GM15510 (cell line): ENCODE data around the gene MED15.

Experiments used
- POLR2A ChIP-seq: IDR thresholded peaks from 3 replicates; pipeline ENCODE4 v1.6.1; 2011; ENCODE audit warnings: borderline replicate concordance; ENCODE audit not compliant: insufficient read length; ENCODE audit errors: extremely low read depth

Gene MED15

GRCh38 chr22:20605328-20605727 is 97.9 kb downstream of the MED15 start:
- TF ChIP-seq POLR2A, result no peak

DNA sequence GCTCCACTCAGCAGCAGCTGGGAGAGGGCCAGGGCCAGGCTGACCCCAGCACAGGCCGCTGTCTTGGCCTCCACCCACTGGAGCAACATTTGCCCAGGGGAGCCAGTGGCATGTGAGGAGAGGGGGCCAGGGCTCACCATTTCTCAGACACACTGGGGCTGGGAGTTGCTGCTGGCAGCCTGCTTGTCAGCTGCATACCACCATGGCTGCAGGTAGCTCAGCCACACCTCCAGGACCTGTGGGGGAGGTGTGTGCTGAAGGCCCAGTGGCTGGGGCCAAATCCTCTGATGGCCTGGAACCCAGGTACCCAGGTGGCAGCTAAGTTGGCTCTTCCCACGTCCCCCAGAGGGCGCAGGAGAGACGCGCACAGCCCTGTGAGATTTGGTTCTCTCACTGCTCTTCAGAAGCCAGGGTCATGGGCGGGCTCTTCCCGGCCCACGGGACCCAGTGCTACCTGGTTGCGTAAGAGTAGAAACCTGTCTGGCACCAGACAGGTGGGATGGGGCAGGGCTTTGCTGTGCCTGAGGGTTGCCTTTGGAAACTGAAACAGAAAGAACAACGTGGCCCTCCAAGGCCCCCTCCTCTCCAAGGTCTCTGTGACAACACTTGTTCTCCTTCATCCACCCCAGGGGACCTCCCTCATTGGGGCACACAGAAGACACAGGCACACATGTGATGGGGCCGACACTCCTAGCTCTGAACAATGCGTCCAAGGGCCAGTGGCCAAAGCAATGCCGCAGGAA is 98.8 kb downstream of the MED15 start:
- TF ChIP-seq POLR2A, result no peak

DNA sequence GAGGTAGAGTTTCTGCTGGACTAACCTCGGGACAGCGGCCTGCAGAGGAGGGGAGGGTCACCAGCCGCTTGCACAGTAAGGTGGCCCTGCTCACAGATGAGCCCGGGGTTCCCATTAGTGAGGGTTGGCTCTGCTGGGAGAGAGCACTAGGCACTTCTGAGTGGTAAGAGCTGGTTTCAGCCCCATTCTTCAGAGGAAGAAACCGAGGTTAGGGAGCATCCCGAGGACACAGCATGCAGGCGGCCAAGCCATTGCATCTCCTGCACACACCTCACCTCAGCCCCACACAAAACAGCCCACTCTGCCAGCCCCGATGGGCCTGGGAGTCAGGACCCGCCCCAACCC is 99.3 kb downstream of the MED15 start:
- no peak for TF ChIP-seq POLR2A

DNA sequence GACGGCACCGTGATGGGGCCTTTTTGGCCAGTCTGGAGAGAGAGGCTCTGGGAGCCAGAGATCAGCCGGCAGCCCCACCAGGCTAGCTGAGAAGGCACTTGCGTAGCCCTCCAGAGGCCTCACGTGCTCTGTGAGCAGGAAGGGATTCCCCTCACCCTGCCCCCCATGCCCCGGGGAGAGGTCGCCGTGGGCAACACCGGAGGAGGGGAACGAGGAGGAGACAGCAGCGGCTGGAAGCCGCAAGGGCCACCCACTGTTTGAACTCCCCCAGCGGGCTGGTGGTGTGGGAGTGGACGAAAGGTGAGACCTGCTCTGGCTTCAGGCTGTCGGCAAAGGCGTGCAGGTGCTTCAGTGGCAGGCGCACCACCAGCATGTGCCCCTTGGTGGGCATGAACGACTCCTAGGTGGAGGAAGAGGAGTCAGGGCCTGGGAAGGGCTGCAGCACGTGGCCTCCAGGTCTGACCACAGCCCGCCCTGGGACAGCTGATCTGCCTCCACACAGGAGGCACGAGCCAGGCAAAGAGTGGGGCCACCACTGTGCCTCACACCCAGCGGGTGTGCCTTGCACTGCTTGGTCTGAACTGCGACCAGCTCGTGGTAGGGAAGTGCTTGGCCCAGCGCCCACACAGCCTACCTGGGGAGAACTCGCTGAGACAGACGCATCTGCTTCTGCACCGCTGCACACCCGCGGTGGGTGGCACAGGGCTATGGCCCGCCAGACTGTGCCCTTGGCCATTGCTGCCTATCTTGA is 99.9 kb downstream of the MED15 start:
- TF ChIP-seq POLR2A, result no peak

- TF ChIP-seq POLR2A, result no peak
These were observed 102.9 kb downstream of the MED15 start for GRCh38 chr22:20610243-20610686.

DNA sequence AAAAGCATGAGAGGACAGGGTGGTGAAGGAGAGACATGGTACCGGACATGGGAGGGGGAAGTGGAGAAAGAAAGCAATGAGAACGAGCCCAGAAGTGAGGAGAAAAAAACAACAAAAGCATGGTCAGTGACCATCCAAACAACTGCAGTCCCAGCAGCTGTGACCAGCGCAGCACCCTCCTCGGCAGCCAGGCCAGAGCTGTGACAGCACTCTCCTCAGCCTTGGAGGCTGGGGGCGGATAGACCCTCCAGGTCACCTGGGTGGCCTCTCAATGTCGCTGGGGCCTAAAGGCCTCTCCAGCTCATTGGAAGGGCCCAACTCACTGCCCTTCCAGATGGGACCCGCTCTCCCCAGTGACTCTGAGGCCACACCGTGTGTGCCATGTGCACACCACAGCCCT is 103.3 kb downstream of the MED15 start:
- TF ChIP-seq POLR2A, result no peak

DNA sequence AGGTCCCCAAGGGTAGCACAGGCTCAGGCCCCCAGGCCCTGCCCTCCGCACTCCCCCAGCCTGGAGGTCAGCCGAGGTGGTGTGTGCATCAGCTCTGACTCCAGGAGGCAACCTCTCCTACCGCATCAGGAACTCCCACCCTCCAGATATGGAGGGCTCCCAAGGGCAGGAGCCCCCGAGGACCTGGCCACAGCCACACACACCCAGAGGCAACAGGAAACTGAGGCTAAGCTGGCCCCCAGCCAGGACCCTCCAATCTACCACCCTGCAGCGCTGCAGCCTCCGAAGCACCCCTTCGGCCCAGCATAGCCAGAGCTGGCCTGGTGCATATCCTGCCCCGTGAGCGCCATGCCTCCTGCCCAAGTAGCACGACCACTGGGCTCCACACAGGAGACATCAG is 104.0 kb downstream of the MED15 start:
- no peak for TF ChIP-seq POLR2A

- no peak for TF ChIP-seq POLR2A
These were observed 105.9 kb downstream of the MED15 start for GRCh38 chr22:20613301-20613700.

DNA sequence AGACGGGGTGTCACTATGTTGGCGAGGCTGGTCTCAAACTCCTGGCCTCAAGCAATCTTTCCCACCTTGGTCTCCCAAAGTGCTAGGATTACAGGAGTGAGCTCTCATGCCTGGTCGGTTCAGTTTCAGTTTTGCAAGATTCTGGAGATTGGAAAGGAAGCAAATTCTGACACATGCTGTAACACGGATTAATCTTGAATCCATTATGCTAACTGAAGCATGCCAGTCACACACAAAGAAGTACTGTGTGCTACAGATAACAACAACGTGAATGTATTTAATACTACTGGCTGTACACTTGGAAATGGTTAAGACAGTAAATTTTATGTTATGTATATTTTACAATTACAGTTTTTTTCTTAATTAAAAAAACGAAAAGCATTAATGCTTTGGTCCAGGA is 107.6 kb downstream of the MED15 start:
- no peak for TF ChIP-seq POLR2A

DNA sequence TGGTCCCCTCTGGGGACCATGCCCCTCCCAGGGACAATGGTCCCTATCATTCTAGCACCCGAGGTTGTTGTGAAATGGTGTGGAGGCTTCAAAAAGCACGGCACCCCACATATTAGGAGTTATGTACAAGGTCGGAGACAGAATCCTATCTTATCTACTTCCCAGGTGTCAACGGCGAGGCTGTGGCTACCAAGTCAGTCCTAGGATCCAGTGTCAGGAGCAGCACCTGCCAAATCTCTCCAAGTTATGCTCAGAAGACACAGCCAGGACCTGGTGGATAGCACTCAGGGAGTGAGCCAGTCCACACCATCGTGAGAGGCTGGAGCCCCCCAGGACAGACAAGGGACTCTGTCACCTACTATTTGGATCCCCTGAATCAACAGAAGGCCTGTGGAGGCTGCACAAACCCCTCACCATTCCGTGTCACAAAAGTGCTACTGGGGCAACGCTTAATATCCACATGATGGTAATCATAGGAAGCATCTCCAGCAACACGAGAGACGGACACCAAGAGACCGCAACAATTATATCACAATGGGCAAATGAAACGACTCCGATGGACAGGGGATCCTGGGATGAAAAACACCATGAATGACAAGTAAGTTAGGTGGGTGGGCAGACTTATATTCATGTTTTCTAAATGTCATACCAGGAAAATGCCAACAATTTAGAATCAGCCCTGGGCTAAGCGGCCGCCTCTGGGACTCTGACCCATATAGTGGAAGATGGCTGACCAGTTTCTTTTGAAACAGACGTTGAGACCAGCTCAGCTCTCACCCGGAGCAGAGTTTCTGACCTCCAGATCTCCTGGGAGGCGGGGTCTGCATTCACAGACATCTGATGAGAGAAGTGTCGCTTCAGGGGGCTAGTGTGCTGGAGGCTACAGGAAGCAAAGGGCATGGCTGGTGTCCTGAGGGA is 108.4 kb downstream of the MED15 start:
- TF ChIP-seq POLR2A, result no peak

DNA sequence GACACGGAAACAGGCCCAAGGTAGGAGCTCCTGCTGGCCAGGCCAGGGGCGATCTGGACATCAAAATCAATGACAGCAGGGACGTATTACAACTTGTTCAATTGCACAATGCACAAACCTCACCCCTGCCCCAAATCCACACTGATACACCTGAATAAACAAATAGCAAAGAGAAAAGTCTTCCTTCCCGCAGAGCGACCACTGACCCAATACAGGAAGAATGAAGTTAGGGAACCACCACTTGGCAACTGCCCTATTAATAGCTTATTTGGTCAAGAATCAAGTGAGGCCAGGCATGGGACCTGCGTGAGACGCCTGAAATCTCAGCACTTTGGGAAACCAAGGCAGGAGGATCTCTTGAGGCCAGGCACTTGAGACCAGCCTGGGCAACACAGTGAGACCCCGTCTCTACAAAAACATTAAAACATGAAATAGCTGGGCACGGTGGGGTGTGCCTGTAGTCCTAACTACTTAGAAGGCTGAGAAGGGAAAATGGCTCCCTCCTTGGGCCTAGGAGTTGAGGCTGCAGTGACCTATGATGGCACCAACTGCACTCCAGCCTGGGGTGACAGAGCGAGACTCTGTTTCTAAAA is 109.1 kb downstream of the MED15 start:
- no peak for TF ChIP-seq POLR2A

- no peak for TF ChIP-seq POLR2A
These were observed 111.1 kb downstream of the MED15 start for GRCh38 chr22:20618488-20618887.

DNA sequence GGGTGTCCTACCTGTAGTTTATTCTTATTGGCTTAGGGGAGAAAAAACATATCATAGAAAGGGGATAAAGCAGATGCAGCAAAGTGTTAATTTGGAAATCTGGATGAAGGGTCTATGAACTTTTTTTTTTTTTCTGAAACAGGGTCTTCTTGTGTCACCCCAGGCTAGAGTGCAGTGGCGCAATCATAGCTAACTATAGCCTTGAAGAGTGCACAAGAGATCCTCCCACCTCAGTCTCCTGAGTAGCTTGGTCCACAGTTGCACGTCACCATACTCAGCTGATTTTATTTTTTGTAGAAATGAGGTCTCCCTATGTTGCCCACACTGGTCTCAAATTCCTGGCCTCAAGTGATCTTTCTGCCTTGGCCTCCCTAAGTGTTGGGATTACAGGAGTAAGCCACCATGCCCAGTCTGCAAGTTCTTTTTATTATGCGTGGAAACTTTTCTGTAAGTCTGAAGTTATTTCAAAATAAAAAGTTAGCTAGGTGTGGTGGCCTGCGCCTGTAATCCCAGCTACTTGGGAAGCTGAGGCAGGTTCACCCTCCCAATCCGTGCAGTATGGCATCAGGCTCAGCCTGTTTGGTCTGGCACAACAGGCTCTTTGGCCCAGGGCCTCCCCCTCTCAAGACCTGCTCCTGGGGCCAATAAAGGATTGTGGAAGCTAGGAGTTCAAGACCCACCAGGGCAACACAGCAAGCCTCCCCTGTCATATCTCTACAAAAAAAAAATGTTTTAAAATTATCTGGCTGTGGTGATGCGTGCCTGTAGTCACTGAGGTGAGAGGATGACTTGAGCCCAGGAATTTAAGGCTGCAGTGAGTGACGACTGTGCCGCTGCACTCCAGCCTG is 111.9 kb downstream of the MED15 start:
- no peak for TF ChIP-seq POLR2A

GRCh38 chr22:20621162-20621561 is 113.8 kb downstream of the MED15 start:
- TF ChIP-seq POLR2A, result no peak
